Stimulated activated CD4-positive, alpha-beta T cell treated with anti-CD3 and anti-CD28 coated beads, TNF-alpha, amount 100 ng/mL, for 24 hours (primary cell): ENCODE measurements around the gene DNASE1L1.
"Not testable (repeated sequence)": the region's sequence is repeated elsewhere in the genome, so short reads cannot be mapped to it uniquely, and the experiment has no call there.

Experiments
- DNase-seq, 3 experiments: peaks; one replicate each; pipeline ENCODE4 v3.0.0-alpha.2; 2020; ENCODE audit warnings: low read depth in 3 of 3

DNASE1L1 gene

GRCh38 chrX:154408659-154409221 lies 314 bp downstream of the DNASE1L1 start:
- DNase-seq = no peak

GRCh38 chrX:154404625-154405192 lies 4.3 kb downstream of the DNASE1L1 start:
- DNase-seq = no peak

GRCh38 chrX:154403858-154404257 lies 5.2 kb downstream of the DNASE1L1 start:
- DNase-seq = no peak

- DNase-seq = no peak
Measured at GRCh38 chrX:154403192-154403591, 5.9 kb downstream of the DNASE1L1 start.

- no peak for DNase-seq
Measured at GRCh38 chrX:154402622-154403127, 6.4 kb downstream of the DNASE1L1 start.

- DNase-seq = no peak
Measured at GRCh38 chrX:154401918-154402621, 7.0 kb downstream of the DNASE1L1 start.

GRCh38 chrX:154401045-154401799 lies 7.8 kb downstream of the DNASE1L1 start:
- DNase-seq = no peak

- not testable (repeated sequence) for DNase-seq
Measured at GRCh38 chrX:154400369-154400817, 8.7 kb downstream of the DNASE1L1 start.

GRCh38 chrX:154399527-154400368 lies 9.3 kb downstream of the DNASE1L1 start:
- no peak for DNase-seq

- peak; percentile 62 to 77 (median 65) for DNase-seq
Measured at GRCh38 chrX:154398668-154399526, 10.2 kb downstream of the DNASE1L1 start.

GRCh38 chrX:154397888-154398667 lies 11.0 kb downstream of the DNASE1L1 start, which contains the start of gene RPL10:
Gene RPL10, plus strand, starts transcription at chrX:154398377. Its CDS starts 143 bp downstream, at chrX:154398520.
- peak; percentile 73 to 87 (median 79) for DNase-seq

- peak in 2 of 3 experiments; percentile 56 to 73 for DNase-seq
Measured at GRCh38 chrX:154396973-154397887, 11.8 kb downstream of the DNASE1L1 start.

GRCh38 chrX:154396363-154396762 lies 12.7 kb downstream of the DNASE1L1 start:
- not testable (repeated sequence) for DNase-seq

- DNase-seq = not testable (repeated sequence)
Measured at GRCh38 chrX:154389812-154390747, 19.0 kb downstream of the DNASE1L1 start.

GRCh38 chrX:154388649-154389048 lies 20.4 kb downstream of the DNASE1L1 start:
- not testable (repeated sequence) for DNase-seq

GRCh38 chrX:154388094-154388493 lies 21.0 kb downstream of the DNASE1L1 start:
- DNase-seq = not testable (repeated sequence)

GRCh38 chrX:154384284-154384892 lies 24.7 kb downstream of the DNASE1L1 start:
- DNase-seq = no peak
